H1 (cell line): ENCODE measurements around the gene ADPRHL1. TPM values are rescaled to one million over a fixed set of nuclear protein-coding genes. Genes with fewer than 3 reads are reported as not detected.

Experiments
- ASH2L ChIP-seq: fragments of 200-600, 300-600 bp; sonication (generic); IDR thresholded peaks from one replicate; pipeline ENCODE4 v1.7.1; 2017; ENCODE audit warnings: low read length
- ATF3 ChIP-seq: IDR thresholded peaks from 2 replicates; pipeline ENCODE4 v1.6.1; 2011; ENCODE audit warnings: low read depth, mild to moderate bottlenecking, low read length; ENCODE audit not compliant: insufficient read depth
- BCL11A ChIP-seq, 2 experiments: IDR thresholded peaks; one replicate each; pipeline ENCODE4 v1.6.1; 2011; ENCODE audit warnings: low read depth in 2 of 2, low read length in 2 of 2, mild to moderate bottlenecking in 2 of 2
- BRCA1 ChIP-seq: IDR thresholded peaks from 2 replicates; pipeline ENCODE4 v1.6.1; 2012; ENCODE audit warnings: low read depth, low read length, improper control_type of control experiment
- CBX5 ChIP-seq: fragments of 300-800, 300-1000 bp; sonication (generic); IDR thresholded peaks from 2 replicates; pipeline ENCODE4 v1.7.1; 2016; ENCODE audit warnings: antibody characterized with exemption, low read length, low read depth
- CHD2 ChIP-seq: IDR thresholded peaks from 2 replicates; pipeline ENCODE4 v1.6.1; 2012; ENCODE audit warnings: low read length, improper control_type of control experiment
- CTBP2 ChIP-seq: IDR thresholded peaks from 2 replicates; pipeline ENCODE4 v1.7.0; 2011; ENCODE audit warnings: borderline replicate concordance, mild to moderate bottlenecking, moderate library complexity, mixed read lengths, low read length; ENCODE audit not compliant: insufficient read depth, insufficient read length
- FOSL1 ChIP-seq: IDR thresholded peaks from 2 replicates; pipeline ENCODE4 v1.6.1; 2011; ENCODE audit warnings: mild to moderate bottlenecking, low read depth, low read length, moderate library complexity; ENCODE audit not compliant: insufficient read depth
- GTF2F1 ChIP-seq: IDR thresholded peaks from 2 replicates; pipeline ENCODE4 v1.6.1; 2012; ENCODE audit warnings: low read depth, low read length, improper control_type of control experiment, borderline replicate concordance
- HDAC2 ChIP-seq, 2 experiments: fragments of 300-600 bp in 1 of 2; sonication (generic) in 1 of 2; IDR thresholded peaks; 2 replicates each; pipeline ENCODE4 v1.6.1; 2011 to 2012; ENCODE audit warnings: low read depth in 2 of 2, low read length in 2 of 2, mild to moderate bottlenecking in 2 of 2, moderate library complexity in 2 of 2, borderline replicate concordance in 1 of 2, inconsistent platforms in 1 of 2
- HDAC6 ChIP-seq: IDR thresholded peaks from one replicate; pipeline ENCODE4 v1.7.1; 2012; ENCODE audit warnings: low read depth, mild to moderate bottlenecking, inconsistent platforms, low read length, moderate library complexity
- KDM1A ChIP-seq: fragments of 200-600, 300-600 bp; sonication (generic); IDR thresholded peaks from 2 replicates; pipeline ENCODE4 v1.7.1; 2016; ENCODE audit warnings: mild to moderate bottlenecking, low read length, borderline replicate concordance
- KDM4A ChIP-seq: IDR thresholded peaks from one replicate; pipeline ENCODE4 v1.7.1; 2012; ENCODE audit warnings: low read depth, mild to moderate bottlenecking, moderate library complexity, low read length, inconsistent platforms; ENCODE audit not compliant: severe bottlenecking
- MAFK ChIP-seq: IDR thresholded peaks from 2 replicates; pipeline ENCODE4 v1.6.1; 2012; ENCODE audit warnings: low read depth, mild to moderate bottlenecking, improper control_type of control experiment, low read length
- PHF8 ChIP-seq: fragments of 200-600 bp; sonication (generic); conservative IDR thresholded peaks from 2 replicates; pipeline ENCODE4 v1.7.1; 2012; ENCODE audit warnings: low read depth, mild to moderate bottlenecking, inconsistent platforms, low read length, moderate library complexity
- RAD21 ChIP-seq, 2 experiments: IDR thresholded peaks in 1 of 2; conservative IDR thresholded peaks in 1 of 2; 2 replicates each; pipeline ENCODE4 v1.6.1; 2011; ENCODE audit warnings: low read depth in 2 of 2, low read length in 2 of 2, improper control_type of control experiment in 1 of 2, inconsistent platforms in 1 of 2, mild to moderate bottlenecking in 1 of 2, moderate library complexity in 1 of 2
- SP4 ChIP-seq: IDR thresholded peaks from 2 replicates; pipeline ENCODE4 v1.6.1; 2012; ENCODE audit warnings: low read length, inconsistent platforms
- SUZ12 ChIP-seq: fragments of 200-600 bp; sonication (generic); IDR thresholded peaks from 2 replicates; pipeline ENCODE4 v1.6.1; 2012; ENCODE audit warnings: mild to moderate bottlenecking, inconsistent platforms, low read length, moderate library complexity, mixed read lengths
- TBP ChIP-seq: IDR thresholded peaks from 2 replicates; pipeline ENCODE4 v1.6.1; 2011; ENCODE audit warnings: low read depth, low read length, improper control_type of control experiment
- TEAD4 ChIP-seq: IDR thresholded peaks from 2 replicates; pipeline ENCODE4 v1.6.1; 2012; ENCODE audit warnings: low read depth, low read length, inconsistent platforms, mixed read lengths
- polyA plus RNA-seq, 7 experiments: library from polyadenylated mRNA; depleted of rRNA in 3 of 7; stranded (reverse) in 5 of 7; unstranded in 2 of 7; fragments of >200 nt in 5 of 7; fragments of 200-250 nt in 2 of 7; gene quantifications; 1 replicate in 5 of 7; 2 replicates in 1 of 7; 4 replicates in 1 of 7; pipeline versions ENCODE4 v1.2.1 to v1.2.3, GENCODE V29; 2011 to 2013; ENCODE audit warnings: missing spikeins in 2 of 7, mixed read lengths in 2 of 7
- total RNA-seq: library from RNA; stranded (reverse); fragmentation: NEBNext Ultra II Directional; extraction: Animal tissue kit (Norgen Biotek cat#: 25700); gene quantifications from 2 replicates; pipeline ENCODE4 v1.2.1, GENCODE V29; 2021

Gene ADPRHL1
- total and polyA plus RNA-seq, 2 of the 8 experiments (the other 6 are each of a cell fraction or from before 2014, with no cell fraction given) = 0.74 to 1.7 TPM

GRCh38 chr13:113490496-113491417 lies 37.5 kb upstream of the ADPRHL1 start, which contains the start of gene DCUN1D2 (continued):
- no peak for TF ChIP-seq GTF2F1
- no peak for TF ChIP-seq CBX5
- TF ChIP-seq FOSL1 = no peak
- no peak for TF ChIP-seq TBP
- TF ChIP-seq HDAC2 (IDR thresholded peaks at IDR 0.05; ENCODE audit: borderline replicate concordance in 1 of 2, low read depth in 2 of 2, low read length in 2 of 2) = peak; percentile 34 to 98; a peak in 3 of 4 replicates
- no peak for TF ChIP-seq BRCA1
- peak; percentile 58; the same call in 1 of the 2 replicates for TF ChIP-seq SUZ12
- TF ChIP-seq TEAD4 = no peak
- no peak; the same call in 1 of the 2 replicates for TF ChIP-seq KDM1A
- TF ChIP-seq BCL11A (IDR thresholded peaks at IDR 0.05; ENCODE audit: low read depth in 2 of 2, low read length in 2 of 2) = no peak
- peak; percentile 85 for TF ChIP-seq ASH2L
- TF ChIP-seq PHF8 = peak; percentile 74
- TF ChIP-seq SP4 = no peak; the same call in 1 of the 2 replicates
- TF ChIP-seq KDM4A = peak; percentile 57
- no peak for TF ChIP-seq ATF3
- no peak for TF ChIP-seq RAD21 (IDR thresholded peaks at IDR 0.05 in 1 of 2, conservative IDR thresholded peaks at IDR 0.05 in 1 of 2; ENCODE audit: low read depth in 2 of 2, low read length in 2 of 2)
- no peak for TF ChIP-seq MAFK
- TF ChIP-seq HDAC6 = no peak
- peak; percentile 81 for TF ChIP-seq CTBP2
- no peak for TF ChIP-seq CHD2
